Measurements from ENCODE around the gene PTGIS. TPM values are rescaled to one million over a fixed set of nuclear protein-coding genes. Genes with fewer than 3 reads are reported as not detected.
"Not testable (repeated sequence)": the region's sequence is repeated elsewhere in the genome, so short reads cannot be mapped to it uniquely, and the experiment has no call there.

Gene PTGIS
- total RNA-seq (ENCODE audit: low replicate concordance), result 31.3 and 35.6 TPM in 2 replicates

GRCh38 chr20:49567421-49568277 lies at the start of gene PTGIS:
Gene PTGIS, minus strand, starts transcription at chr20:49568137. Its CDS starts 21 bp downstream, at chr20:49568116.
- Mint-ChIP-seq H3K9me3 (no peaks in the 10 kb centered on the region), H3K4me3 (peak within 1 kb of the TSS; percentile 93), H3K36me3 (no peaks in the 10 kb centered on the region), H3K4me1 (peaks cover 29% of the 10 kb centered on the region), H3K27ac (peak within 1 kb of the TSS; percentile 83), H3K27me3 (ENCODE audit: insufficient read depth, low read depth) (peaks cover 16% of the 10 kb centered on the region)
- Histone ChIP-seq H3K27ac (peak within 1 kb of the TSS; percentile 32), H3K4me3 (peak within 1 kb of the TSS; percentile 74), H3K27me3 (no peaks in the 10 kb centered on the region), H3K79me2 (ENCODE audit: low read depth) (peaks cover 35% of the 10 kb centered on the region), H3K4me1 (peaks cover 34% of the 10 kb centered on the region), H3F3A (ENCODE audit: low read depth) (peaks cover 42% of the 10 kb centered on the region), H2AFZ (replicated peaks) (peak within 1 kb of the TSS; percentile 80), H4K20me1 (ENCODE audit: low read depth) (peaks cover 6% of the 10 kb centered on the region), H3K4me2 (peak within 1 kb of the TSS; percentile 90), H3K36me3 (no peaks in the 10 kb centered on the region), H3K9me3 (ENCODE audit: low read depth) (no peaks in the 10 kb centered on the region), H3K9ac (peak within 1 kb of the TSS; percentile 51)
- DNase-seq (ENCODE audit: low spot score), result peak; percentile 91
- TF ChIP-seq EZH2phosphoT487 (IDR thresholded peaks at IDR 0.05) (no peak), EZH2 (IDR thresholded peaks at IDR 0.05) (peak; percentile 43), CTCF (IDR thresholded peaks at IDR 0.05) (no peak)

DNA sequence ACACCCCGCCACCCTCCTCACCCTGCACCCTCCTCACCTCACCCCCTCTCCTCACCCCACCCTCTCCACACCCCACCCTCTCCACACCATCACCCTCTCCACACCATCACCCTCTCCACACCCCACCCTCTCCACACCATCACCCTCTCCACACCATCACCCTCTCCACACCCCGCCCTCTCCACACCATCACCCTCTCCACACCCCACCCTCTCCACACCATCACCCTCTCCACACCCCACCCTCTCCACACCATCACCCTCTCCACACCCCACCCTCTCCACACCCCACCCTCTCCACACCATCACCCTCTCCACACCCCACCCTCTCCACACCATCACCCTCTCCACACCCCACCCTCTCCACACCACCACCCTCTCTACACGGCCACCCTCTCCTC lies 49.5 kb upstream of the PTGIS start:
- H4K20me1 ChIP-seq (ENCODE audit: low read depth); H2AFZ ChIP-seq (replicated peaks); H3K27ac ChIP-seq; H3K9ac ChIP-seq; H3K36me3 Mint-ChIP-seq; H3K27ac Mint-ChIP-seq; H3K27me3 Mint-ChIP-seq (ENCODE audit: insufficient read depth, low read depth); H3F3A ChIP-seq (ENCODE audit: low read depth); H3K36me3 ChIP-seq; H3K79me2 ChIP-seq (ENCODE audit: low read depth); H3K27me3 ChIP-seq; H3K4me1 Mint-ChIP-seq; H3K4me3 ChIP-seq; H3K4me3 Mint-ChIP-seq; H3K4me1 ChIP-seq; DNase-seq (ENCODE audit: low spot score); H3K4me2 ChIP-seq; H3K9me3 Mint-ChIP-seq; H3K9me3 ChIP-seq (ENCODE audit: low read depth): not testable (repeated sequence)

GRCh38 chr20:49616154-49617007 lies 48.4 kb upstream of the PTGIS start:
- no peak overlapping the region for H2AFZ ChIP-seq (replicated peaks)
- peaks cover 10% of the 10 kb centered on the region for H3K27me3 Mint-ChIP-seq (ENCODE audit: insufficient read depth, low read depth)
- no peak overlapping the region for H3K4me2 ChIP-seq
- H3K27ac ChIP-seq, result no peak overlapping the region
- H3K27ac Mint-ChIP-seq, result no peak overlapping the region
- DNase-seq (ENCODE audit: low spot score), result no peak
- no peaks in the 10 kb centered on the region for H3K79me2 ChIP-seq (ENCODE audit: low read depth)
- H3K9me3 Mint-ChIP-seq, result no peaks in the 10 kb centered on the region
- H3K4me1 ChIP-seq, result no peaks in the 10 kb centered on the region
- H3K4me3 ChIP-seq, result no peak overlapping the region
- no peaks in the 10 kb centered on the region for H3K27me3 ChIP-seq
- H3K9me3 ChIP-seq (ENCODE audit: low read depth), result no peaks in the 10 kb centered on the region
- H3K36me3 Mint-ChIP-seq, result no peaks in the 10 kb centered on the region
- H4K20me1 ChIP-seq (ENCODE audit: low read depth), result no peaks in the 10 kb centered on the region
- H3K4me1 Mint-ChIP-seq, result peaks cover 3% of the 10 kb centered on the region
- no peak overlapping the region for H3K9ac ChIP-seq
- no peaks in the 10 kb centered on the region for H3F3A ChIP-seq (ENCODE audit: low read depth)
- no peak overlapping the region for H3K4me3 Mint-ChIP-seq
- no peaks in the 10 kb centered on the region for H3K36me3 ChIP-seq
- TF ChIP-seq EZH2 (IDR thresholded peaks at IDR 0.05) (no peak), EZH2phosphoT487 (IDR thresholded peaks at IDR 0.05) (no peak), CTCF (IDR thresholded peaks at IDR 0.05) (no peak)
